ENCODE data around the gene TSGA10.
"Not testable (repeated sequence)": the region's sequence is repeated elsewhere in the genome, so short reads cannot be mapped to it uniquely, and the experiment has no call there.

Gene TSGA10

GRCh38 chr2:99154643-99155536 lies at the start of gene TSGA10, which contains the start of gene LIPT1:
TSGA10 (minus strand) TSS chr2:99154942; CDS start chr2:99109439, 45,503 bp downstream.
LIPT1 (plus strand) TSS chr2:99154967; CDS start chr2:99161958, 6,991 bp downstream.
- FAIRE-seq (peak; percentile 97), DNase-seq (ENCODE audit: insufficient read length, low spot score) (peak; percentile 84)

- DNase-seq (ENCODE audit: insufficient read length, low spot score) (no peak), FAIRE-seq (no peak)
Measured at GRCh38 chr2:99201959-99202678, 47.4 kb upstream of the TSGA10 start.

GRCh38 chr2:99200076-99200800 lies 45.5 kb upstream of the TSGA10 start:
- DNase-seq (ENCODE audit: insufficient read length, low spot score) (no peak), FAIRE-seq (no peak)

GRCh38 chr2:99198103-99198841 lies 43.5 kb upstream of the TSGA10 start:
- FAIRE-seq (no peak), DNase-seq (ENCODE audit: insufficient read length, low spot score) (no peak)

GRCh38 chr2:99192364-99192763 lies 37.6 kb upstream of the TSGA10 start:
- FAIRE-seq; DNase-seq (ENCODE audit: insufficient read length, low spot score): not testable (repeated sequence)

DNA sequence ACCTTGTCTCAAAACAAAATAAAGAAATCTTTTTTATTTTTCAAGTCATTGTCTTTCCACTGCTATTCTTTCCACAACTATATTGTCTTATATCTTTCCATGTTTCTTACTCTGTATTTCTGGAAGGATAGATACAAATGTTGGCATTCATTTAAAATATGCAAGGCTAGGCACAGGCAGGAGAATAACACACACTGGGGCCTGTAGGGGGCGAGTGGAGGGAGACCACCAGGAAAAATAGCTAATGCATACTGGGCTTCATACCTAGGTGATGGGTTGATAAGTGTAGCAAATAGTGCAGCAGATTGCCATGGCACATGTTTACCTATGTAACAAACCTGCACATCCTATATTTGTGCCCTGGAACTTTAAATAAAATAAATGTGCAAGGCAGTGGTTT lies 35.8 kb upstream of the TSGA10 start:
- FAIRE-seq (no peak), DNase-seq (ENCODE audit: insufficient read length, low spot score) (no peak)

- no peak for FAIRE-seq
Measured at GRCh38 chr2:99188357-99188756, 33.6 kb upstream of the TSGA10 start.

GRCh38 chr2:99187011-99187410 lies 32.3 kb upstream of the TSGA10 start:
- FAIRE-seq (no peak), DNase-seq (ENCODE audit: insufficient read length, low spot score) (no peak)

More at GRCh38 chr2:99188357-99188756, 33.6 kb upstream of the TSGA10 start:
- no peak for DNase-seq (ENCODE audit: insufficient read length, low spot score)

GRCh38 chr2:99184811-99185210 lies 30.1 kb upstream of the TSGA10 start:
- FAIRE-seq (no peak), DNase-seq (ENCODE audit: insufficient read length, low spot score) (no peak)

- DNase-seq (ENCODE audit: insufficient read length, low spot score) (no peak), FAIRE-seq (no peak)
Measured at GRCh38 chr2:99183025-99183424, 28.3 kb upstream of the TSGA10 start.

DNA sequence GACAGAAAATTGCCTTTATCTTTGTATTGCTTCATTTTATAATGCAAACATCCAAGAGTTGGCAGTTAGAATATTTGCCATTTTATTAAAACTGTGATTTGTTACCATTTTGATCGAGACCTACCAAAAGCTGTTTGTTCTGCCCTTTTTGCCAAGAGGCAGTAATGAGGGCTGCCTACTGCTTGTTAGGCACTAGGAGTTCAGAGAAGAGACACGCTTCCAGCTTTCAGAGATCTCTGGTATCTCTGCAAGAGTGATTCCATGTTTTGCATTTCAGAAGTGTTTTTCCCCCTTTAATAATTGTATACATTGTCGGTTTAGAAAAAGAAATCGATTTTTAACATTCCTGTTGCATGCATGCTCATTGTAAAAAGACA lies 26.9 kb upstream of the TSGA10 start:
- FAIRE-seq, result peak; percentile 8
- DNase-seq (ENCODE audit: insufficient read length, low spot score), result no peak

DNA sequence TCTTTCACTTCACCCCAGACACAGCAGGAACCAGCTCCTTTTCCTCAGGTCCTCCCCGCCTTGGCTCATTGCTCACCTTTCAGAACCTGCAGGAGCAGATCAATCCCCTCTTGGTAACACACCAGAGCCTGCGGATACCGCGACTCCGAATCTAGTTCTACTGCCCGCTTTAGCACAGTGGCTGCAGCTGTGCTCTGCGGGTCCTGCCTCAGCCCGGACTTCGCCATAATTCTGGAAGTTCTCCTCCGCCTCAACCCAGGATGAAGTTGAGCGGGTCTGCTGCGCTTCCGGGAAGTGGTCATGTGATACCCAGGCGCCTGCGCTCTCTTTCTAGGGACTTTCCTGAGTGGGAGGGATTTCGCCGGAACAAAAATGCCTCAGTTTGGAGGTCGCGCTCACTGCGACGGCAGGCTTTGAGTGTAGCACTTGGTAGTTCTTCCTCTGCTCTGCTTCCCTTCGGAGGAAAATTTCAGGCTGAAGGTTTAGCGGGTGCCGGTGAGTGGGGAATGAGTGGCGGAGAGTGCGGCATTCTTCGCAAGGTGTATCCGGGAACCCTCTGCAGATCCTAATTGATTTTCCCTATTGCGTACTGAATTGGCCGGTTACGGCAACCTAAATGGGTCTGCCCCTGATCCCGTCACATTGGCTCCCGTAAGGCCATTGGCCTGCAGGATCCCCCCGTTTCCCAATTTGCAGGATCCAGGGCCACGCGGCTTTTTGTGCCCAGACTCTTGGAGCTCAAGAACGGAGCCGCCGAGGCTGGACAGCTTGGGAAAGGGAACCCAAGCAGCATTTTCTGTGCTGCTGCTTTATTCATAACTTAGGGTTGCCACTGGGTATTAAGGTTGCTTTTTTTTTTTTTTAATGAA lies 26.2 kb upstream of the TSGA10 start, which contains the start of the genes MITD1 and MRPL30:
TSS of gene MITD1 (minus strand) at position 304 of the 869 bp plus-strand sequence. CDS start at position 227, 77 bp downstream.
TSS of gene MRPL30 (plus strand) at position 430 of the 869 bp plus-strand sequence. CDS start 5,020 bp downstream, outside the sequence.
- FAIRE-seq, result peak; percentile 97
- DNase-seq (ENCODE audit: insufficient read length, low spot score), result peak; percentile 69

DNA sequence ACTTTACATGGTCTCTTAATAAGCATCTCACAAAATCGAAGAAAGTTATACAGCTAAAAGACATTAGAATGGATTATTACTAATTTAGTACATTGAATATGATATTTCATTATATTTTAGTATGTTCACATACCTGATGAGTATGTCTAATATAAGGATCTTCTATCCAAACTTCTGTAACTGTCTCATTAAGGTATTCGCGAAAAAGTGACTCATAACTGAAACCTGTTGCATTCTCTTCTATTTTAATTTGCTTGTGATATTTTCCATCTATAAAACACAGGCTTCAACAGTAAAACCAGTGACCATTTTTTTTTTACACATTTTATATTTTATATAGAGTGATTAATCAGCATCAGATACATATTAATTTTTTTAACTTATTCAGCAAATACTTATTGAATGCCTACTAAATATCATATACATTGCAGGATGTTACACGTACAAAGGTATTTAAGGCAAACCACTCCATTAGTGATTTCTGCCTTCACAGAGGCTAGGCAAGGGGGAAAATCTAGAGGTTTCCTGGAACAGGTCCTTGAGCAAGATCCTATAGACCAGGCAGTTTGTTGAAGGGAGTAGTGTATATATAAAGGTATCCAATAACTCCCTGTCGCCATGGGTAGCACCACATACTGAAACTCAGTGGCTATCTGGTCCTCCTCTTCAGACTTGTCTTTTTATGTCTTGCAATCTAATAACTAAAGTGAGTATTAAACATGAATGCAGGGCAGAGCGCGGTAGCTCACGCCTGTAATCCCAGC lies 16.8 kb upstream of the TSGA10 start:
- FAIRE-seq, result no peak

DNA sequence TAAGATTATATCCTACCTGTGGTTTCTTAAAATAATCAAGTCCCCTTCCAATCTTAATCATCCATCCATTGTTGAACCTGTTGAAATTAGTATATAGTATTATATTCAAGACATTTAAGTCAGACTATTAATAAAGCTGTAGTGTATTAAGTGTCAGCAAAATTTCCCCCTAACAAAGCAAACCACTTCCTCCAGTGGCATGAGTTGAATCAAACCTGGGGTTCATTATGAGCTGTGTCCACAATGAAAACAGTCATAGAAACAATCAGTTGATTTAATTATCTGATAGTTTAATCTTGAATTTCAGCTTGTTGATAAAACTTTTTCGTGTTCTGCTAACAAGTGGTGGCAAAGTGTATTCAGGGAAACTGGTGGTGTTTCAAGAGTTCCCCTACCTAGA lies 14.8 kb upstream of the TSGA10 start:
- DNase-seq (ENCODE audit: insufficient read length, low spot score) (no peak), FAIRE-seq (peak; percentile 49)

More for the DNA sequence above, 16.8 kb upstream of the TSGA10 start:
- DNase-seq (ENCODE audit: insufficient read length, low spot score), result no peak

DNA sequence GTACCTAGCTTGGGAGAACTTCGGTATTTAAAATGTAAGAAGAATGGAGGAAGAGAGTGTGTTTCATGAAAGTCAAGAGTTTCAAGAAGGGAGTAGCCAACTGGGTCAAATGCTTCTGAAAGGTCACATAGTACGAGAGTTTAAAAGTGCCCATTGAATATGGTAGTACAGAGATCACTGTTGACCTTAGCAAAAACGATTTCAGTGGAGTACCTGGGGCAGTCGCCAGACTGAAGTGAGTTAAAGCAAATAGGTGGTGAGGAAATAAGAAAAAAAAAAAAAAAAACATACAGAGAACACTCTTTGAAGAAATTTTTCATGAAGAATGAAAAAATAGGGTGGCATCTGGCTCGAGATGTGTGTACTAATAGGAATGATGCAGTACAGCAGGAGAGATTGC lies 11.5 kb upstream of the TSGA10 start:
- no peak for DNase-seq (ENCODE audit: insufficient read length, low spot score)
- no peak for FAIRE-seq

DNA sequence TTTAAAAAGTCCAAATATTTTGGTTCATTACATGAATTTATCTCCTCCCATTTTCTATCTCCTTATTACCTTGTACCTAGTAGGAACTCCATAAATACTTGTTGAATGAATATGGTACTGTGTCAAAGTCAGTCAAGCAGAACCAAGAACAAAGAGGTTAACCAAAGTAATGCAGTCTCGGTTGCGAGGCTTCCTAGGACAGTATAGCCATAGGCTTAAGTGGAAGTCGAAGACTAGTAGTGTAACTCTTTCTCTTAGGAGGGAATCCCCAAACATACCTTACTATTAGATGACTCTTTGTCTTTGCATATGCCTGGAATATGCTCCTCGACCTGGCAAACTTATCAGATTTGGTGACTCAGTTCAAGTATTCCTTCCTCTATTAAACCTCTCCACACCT lies 4.9 kb upstream of the TSGA10 start:
- DNase-seq (ENCODE audit: insufficient read length, low spot score) (no peak), FAIRE-seq (no peak)

- DNase-seq (ENCODE audit: insufficient read length, low spot score) (no peak), FAIRE-seq (no peak)
Measured at GRCh38 chr2:99158599-99158998, 3.9 kb upstream of the TSGA10 start.

GRCh38 chr2:99156891-99157290 lies 2.1 kb upstream of the TSGA10 start:
- FAIRE-seq, result no peak
- no peak for DNase-seq (ENCODE audit: insufficient read length, low spot score)

Measured in GM19239 (cell line).